Lower leg skin (tissue), 3 donors: ENCODE results near the gene NELL1.

Experiments
- POLR2A ChIP-seq, 2 donors: fragments of 450-650 bp; IDR thresholded peaks; one replicate each; pipeline ENCODE4 v1.6.1; 2016 to 2017; ENCODE audit warnings: antibody characterized with exemption in 2 of 2, mild to moderate bottlenecking in 1 of 2, moderate library complexity in 1 of 2
- TF ChIP-seq, protein P1 (sequence below), 3 donors: fragments of 450-650 bp; IDR thresholded peaks; one replicate each; pipeline ENCODE4 v1.5.1; 2016; ENCODE audit warnings: antibody characterized with exemption in 3 of 3, mild to moderate bottlenecking in 3 of 3, moderate library complexity in 2 of 3

- TF ChIP-seq, protein P1, sequence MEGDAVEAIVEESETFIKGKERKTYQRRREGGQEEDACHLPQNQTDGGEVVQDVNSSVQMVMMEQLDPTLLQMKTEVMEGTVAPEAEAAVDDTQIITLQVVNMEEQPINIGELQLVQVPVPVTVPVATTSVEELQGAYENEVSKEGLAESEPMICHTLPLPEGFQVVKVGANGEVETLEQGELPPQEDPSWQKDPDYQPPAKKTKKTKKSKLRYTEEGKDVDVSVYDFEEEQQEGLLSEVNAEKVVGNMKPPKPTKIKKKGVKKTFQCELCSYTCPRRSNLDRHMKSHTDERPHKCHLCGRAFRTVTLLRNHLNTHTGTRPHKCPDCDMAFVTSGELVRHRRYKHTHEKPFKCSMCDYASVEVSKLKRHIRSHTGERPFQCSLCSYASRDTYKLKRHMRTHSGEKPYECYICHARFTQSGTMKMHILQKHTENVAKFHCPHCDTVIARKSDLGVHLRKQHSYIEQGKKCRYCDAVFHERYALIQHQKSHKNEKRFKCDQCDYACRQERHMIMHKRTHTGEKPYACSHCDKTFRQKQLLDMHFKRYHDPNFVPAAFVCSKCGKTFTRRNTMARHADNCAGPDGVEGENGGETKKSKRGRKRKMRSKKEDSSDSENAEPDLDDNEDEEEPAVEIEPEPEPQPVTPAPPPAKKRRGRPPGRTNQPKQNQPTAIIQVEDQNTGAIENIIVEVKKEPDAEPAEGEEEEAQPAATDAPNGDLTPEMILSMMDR (IDR thresholded peaks at IDR 0.05): no peak
- TF ChIP-seq POLR2A (IDR thresholded peaks at IDR 0.05): no peak
Measured at GRCh38 chr11:21353425-21353824, 684.0 kb downstream of the NELL1 start.
